HFF-Myc (cell line): ENCODE data around the gene TULP4.
"Not testable (repeated sequence)": the region's sequence is repeated elsewhere in the genome, so short reads cannot be mapped to it uniquely, and the experiment has no call there.

ENCODE experiments used
- DNase-seq: peaks from one replicate; pipeline ENCODE4 v3.0.0-alpha.2; 2011; ENCODE audit warnings: low read depth; ENCODE audit errors: extremely low read depth
- H3K4me3 ChIP-seq: replicated peaks from 2 replicates; pipeline ENCODE4 v1.5.1; 2011; ENCODE audit warnings: low read depth, mild to moderate bottlenecking, control low read depth, low read length
- CTCF ChIP-seq: IDR thresholded peaks from 2 replicates; pipeline ENCODE4 v1.5.1; 2012; ENCODE audit warnings: mild to moderate bottlenecking, low read depth, low read length, control low read depth; ENCODE audit errors: missing control alignments

The TULP4 gene

GRCh38 chr6:158519761-158520160 is 207.5 kb downstream of the TULP4 start:
- H3K4me3 ChIP-seq: no peak overlapping the region
- TF ChIP-seq CTCF: no peak
- DNase-seq: no peak

GRCh38 chr6:158520975-158521374 is 208.7 kb downstream of the TULP4 start:
- not testable (repeated sequence) for H3K4me3 ChIP-seq, DNase-seq

- no peak overlapping the region for H3K4me3 ChIP-seq
- TF ChIP-seq CTCF: no peak
- no peak for DNase-seq
Measured at GRCh38 chr6:158521759-158522158, 209.5 kb downstream of the TULP4 start.

GRCh38 chr6:158522616-158523015 is 210.4 kb downstream of the TULP4 start:
- DNase-seq: no peak
- no peak overlapping the region for H3K4me3 ChIP-seq
- no peak for TF ChIP-seq CTCF

- no peak overlapping the region for H3K4me3 ChIP-seq
- no peak for TF ChIP-seq CTCF
- no peak for DNase-seq
Measured at GRCh38 chr6:158524311-158524710, 212.0 kb downstream of the TULP4 start.

- not testable (repeated sequence) for H3K4me3 ChIP-seq, DNase-seq
Measured at GRCh38 chr6:158527858-158528257, 215.6 kb downstream of the TULP4 start.

GRCh38 chr6:158528826-158529225 is 216.6 kb downstream of the TULP4 start:
- no peak overlapping the region for H3K4me3 ChIP-seq
- TF ChIP-seq CTCF: no peak
- no peak for DNase-seq

GRCh38 chr6:158529629-158530028 is 217.4 kb downstream of the TULP4 start:
- no peak overlapping the region for H3K4me3 ChIP-seq
- no peak for TF ChIP-seq CTCF
- no peak for DNase-seq
